Body of pancreas (tissue), 4 donors: Measurements from ENCODE around the gene NOL12. TPM values are rescaled to one million over a fixed set of nuclear protein-coding genes. Genes with fewer than 3 reads are reported as not detected.

Experiments used
- ATAC-seq: fragments of 150-250 bp; one replicate; pipeline ENCODE4 v1.9.1; 2016
- DNase-seq, 4 donors: peaks; one replicate each; pipeline ENCODE4 v3.0.0-alpha.2; 2019
- H3K27ac ChIP-seq, 4 donors: fragments of 200-600 bp; sonication (generic); 1 replicate in 3 of 4; 2 replicates in 1 of 4; pipeline versions ENCODE4 v1.5.1 to v1.6.1; 2016 to 2019; ENCODE audit warnings: mild to moderate bottlenecking in 1 of 4, mixed read lengths in 1 of 4, moderate library complexity in 1 of 4
- H3K27me3 ChIP-seq, 2 donors: fragments of 200-600 bp; sonication (generic); one replicate each; pipeline ENCODE4 v1.6.0; 2016; ENCODE audit warnings: mild to moderate bottlenecking in 1 of 2
- H3K36me3 ChIP-seq, 2 donors: fragments of 200-600 bp; sonication (generic); replicated peaks in 1 of 2; 2 replicates each; pipeline ENCODE4 v1.5.1; 2016; ENCODE audit warnings: low read depth in 2 of 2; ENCODE audit not compliant: insufficient read depth in 1 of 2
- H3K4me1 ChIP-seq: fragments of 200-600 bp; sonication (generic); one replicate; pipeline ENCODE4 v1.6.0; 2016
- H3K4me3 ChIP-seq, 2 donors: fragments of 200-600 bp; sonication (generic); 1 replicate in 1 of 2; 2 replicates in 1 of 2; pipeline ENCODE4 v1.5.1; 2016 to 2019
- H3K9me3 ChIP-seq, 3 donors: fragments of 200-600 bp; sonication (generic); 1 replicate in 2 of 3; 2 replicates in 1 of 3; pipeline ENCODE4 v1.5.1; 2016
- CTCF ChIP-seq, 7 experiments: fragments of 450-650 bp in 4 of 7; fragments of 200-600 bp in 3 of 7; sonication (generic) in 3 of 7; IDR thresholded peaks; one replicate each; pipeline ENCODE4 v1.5.1; 2016 to 2019; ENCODE audit warnings: antibody characterized with exemption in 7 of 7
- POLR2A ChIP-seq, 3 donors: fragments of 450-650 bp; IDR thresholded peaks; one replicate each; pipeline ENCODE4 v1.6.1; 2016; ENCODE audit warnings: antibody characterized with exemption in 3 of 3, mild to moderate bottlenecking in 2 of 3
- WGBS, 2 donors: methylation state at CpG; one replicate each; pipeline ENCODE4 v1.1.5; 2017; 5-methylcytosine and 5-hydroxymethylcytosine counted together
- intact Hi-C: fragments of 100-400 bp; cut with DNase I; formaldehyde crosslinking; loops from one replicate; pipeline ENCODE4 v1.15.1; 2023
- total RNA-seq, 2 donors: library from RNA; depleted of rRNA; stranded (reverse); fragments of >200 nt; gene quantifications; one replicate each; pipeline ENCODE4 v1.1.0, GENCODE V29; 2016

The NOL12 gene
- total RNA-seq, 2 donors from 2014 or later, result 10.4 to 19.1 TPM

DNA sequence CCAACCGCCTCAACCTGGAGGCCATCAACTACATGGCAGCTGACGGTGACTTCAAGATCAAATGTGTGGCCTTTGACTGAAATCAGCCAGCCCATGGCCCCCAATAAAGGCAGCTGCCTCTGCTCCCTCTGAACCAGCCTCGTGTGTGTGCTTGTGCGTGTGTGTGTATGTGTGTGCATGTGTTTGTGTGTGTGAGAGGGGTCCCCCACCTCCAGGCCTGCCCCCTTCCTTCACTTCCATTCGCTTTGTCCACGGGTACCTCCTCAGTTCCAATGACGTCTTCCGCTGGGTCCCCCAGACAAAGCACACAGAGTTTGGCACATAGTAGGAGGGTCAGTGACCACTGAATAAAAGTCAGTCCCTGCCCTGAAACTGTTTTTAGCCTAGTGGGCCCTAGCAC, 6.5 kb upstream of the NOL12 start:
- Histone ChIP-seq H3K27ac (no peak overlapping the region), H3K4me3 (no peak overlapping the region), H3K27me3 (no peaks in the 10 kb centered on the region), H3K36me3 (no peaks in the 10 kb centered on the region), H3K4me1 (peaks cover 37% of the 10 kb centered on the region), H3K9me3 (no peaks in the 10 kb centered on the region)
- DNase-seq (no peak), ATAC-seq (no peak)
- intact Hi-C loops, result loop anchor here (5.0 kb wide), 1 partner anchor 32 kb away; no protein-coding TSS in a partner anchor
- WGBS, 2 donors, result 83 to 95% methylated on average over 4 to 8 of the region's 8 CpGs
- TF ChIP-seq CTCF (IDR thresholded peaks at IDR 0.05), result no peak
- TF ChIP-seq POLR2A (IDR thresholded peaks at IDR 0.05), result no peak

- peaks cover 31% of the 10 kb centered on the region for H3K4me1 ChIP-seq
Measured at GRCh38 chr22:37680191-37680851, 5.8 kb upstream of the NOL12 start.

DNA sequence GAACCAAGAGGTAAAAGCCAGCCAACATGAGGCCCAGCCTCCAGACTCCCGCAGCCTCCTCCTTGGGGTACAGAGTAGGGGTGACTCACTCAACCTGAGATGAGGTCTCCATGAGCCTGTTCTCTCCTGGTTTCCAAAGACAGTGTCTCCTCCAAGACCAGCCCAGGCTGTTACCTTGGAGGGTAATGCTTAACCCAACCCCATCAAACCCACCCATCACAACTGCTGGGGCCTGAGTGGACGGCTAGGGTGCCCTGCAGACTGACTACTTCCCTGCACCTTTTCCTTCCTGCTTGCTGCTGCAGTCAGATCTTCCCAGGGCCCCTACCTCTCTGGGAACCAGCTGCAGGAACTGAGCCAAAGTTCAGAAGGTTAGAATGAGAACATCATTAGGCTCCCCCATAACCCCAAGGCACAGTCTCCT, 5.1 kb upstream of the NOL12 start:
- DNase-seq, result no peak
- Histone ChIP-seq H3K36me3 (no peaks in the 10 kb centered on the region), H3K9me3 (no peaks in the 10 kb centered on the region), H3K27ac (no peak overlapping the region), H3K4me3 (no peak overlapping the region), H3K4me1 (peaks cover 28% of the 10 kb centered on the region), H3K27me3 (no peaks in the 10 kb centered on the region)
- WGBS, 2 donors, result 21 to 81% methylated on average over 2 of the region's 2 CpGs
- intact Hi-C loops, result loop anchor here (5.0 kb wide), 1 partner anchor 34 kb away; no protein-coding TSS in a partner anchor
- ATAC-seq, result no peak
- TF ChIP-seq CTCF (IDR thresholded peaks at IDR 0.05) (no peak), POLR2A (IDR thresholded peaks at IDR 0.05) (no peak)

More at GRCh38 chr22:37680191-37680851, 5.8 kb upstream of the NOL12 start:
- WGBS, 2 donors, result 62 to 77% methylated on average over 5 to 7 of the region's 7 CpGs
- H3K27ac ChIP-seq, result no peak overlapping the region
- H3K4me3 ChIP-seq, result no peak overlapping the region
- intact Hi-C loops, result loop anchor here (5.0 kb wide), 1 partner anchor 33 kb away; no protein-coding TSS in a partner anchor
- H3K36me3 ChIP-seq, result no peaks in the 10 kb centered on the region
- ATAC-seq (no peak), DNase-seq (no peak)
- TF ChIP-seq POLR2A (IDR thresholded peaks at IDR 0.05), result no peak
- no peak for TF ChIP-seq CTCF (IDR thresholded peaks at IDR 0.05)
- no peaks in the 10 kb centered on the region for H3K27me3 ChIP-seq
- H3K9me3 ChIP-seq, result no peaks in the 10 kb centered on the region

DNA sequence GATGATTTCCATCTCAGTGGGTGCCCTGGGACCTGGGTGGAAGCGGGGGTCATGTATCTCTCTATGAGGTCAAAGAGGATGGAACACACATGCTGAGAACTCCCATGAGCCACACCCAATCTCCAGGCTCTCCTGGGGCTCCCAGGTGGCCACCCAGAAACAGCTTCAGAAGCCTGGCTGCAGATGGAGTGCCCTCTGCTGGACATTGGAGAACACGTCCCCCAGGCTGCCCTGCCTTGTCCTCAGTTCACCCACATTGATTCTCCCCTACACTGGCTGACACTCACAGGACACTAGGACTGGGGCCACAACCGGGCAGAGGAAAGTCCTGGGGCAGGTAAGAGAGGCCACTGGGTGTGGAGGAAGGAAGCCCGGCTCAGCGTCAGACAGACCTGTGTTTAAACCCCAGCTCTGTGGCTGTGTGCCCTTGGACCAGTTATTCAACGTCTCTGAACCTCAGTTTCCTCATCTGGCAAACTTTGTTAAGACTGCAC, 4.5 kb upstream of the NOL12 start:
- Histone ChIP-seq H3K9me3 (no peaks in the 10 kb centered on the region), H3K27me3 (no peaks in the 10 kb centered on the region), H3K27ac (no peak overlapping the region), H3K36me3 (no peaks in the 10 kb centered on the region), H3K4me1 (peaks cover 23% of the 10 kb centered on the region), H3K4me3 (no peak overlapping the region)
- TF ChIP-seq POLR2A (IDR thresholded peaks at IDR 0.05), result no peak
- TF ChIP-seq CTCF (IDR thresholded peaks at IDR 0.05), result peak; percentile 78 to 95 (median 92)
- intact Hi-C loops, result loop anchor here (5.0 kb wide), 1 partner anchor 34 kb away; no protein-coding TSS in a partner anchor
- ATAC-seq, result peak; percentile 73
- DNase-seq, result peak; percentile 84 to 87 (median 86)
- 2 to 12% methylated on average over 5 to 6 of the region's 6 CpGs for WGBS, 2 donors
